Fibroblast of gingiva (primary cell): ENCODE data around the gene ZNF630.
A peak's percentile ranks its signal among the peaks of the same experiment; 100 is the strongest.
"Not testable (repeated sequence)": the region's sequence is repeated elsewhere in the genome, so short reads cannot be mapped to it uniquely, and the experiment has no call there.

Experiments
- DNase-seq: peaks from one replicate; pipeline ENCODE4 v3.0.0-alpha.2; 2011; ENCODE audit warnings: low read depth

ZNF630 gene

GRCh38 chrX:48028091-48028490 lies 43.3 kb downstream of the ZNF630 start:
- no peak for DNase-seq

DNA sequence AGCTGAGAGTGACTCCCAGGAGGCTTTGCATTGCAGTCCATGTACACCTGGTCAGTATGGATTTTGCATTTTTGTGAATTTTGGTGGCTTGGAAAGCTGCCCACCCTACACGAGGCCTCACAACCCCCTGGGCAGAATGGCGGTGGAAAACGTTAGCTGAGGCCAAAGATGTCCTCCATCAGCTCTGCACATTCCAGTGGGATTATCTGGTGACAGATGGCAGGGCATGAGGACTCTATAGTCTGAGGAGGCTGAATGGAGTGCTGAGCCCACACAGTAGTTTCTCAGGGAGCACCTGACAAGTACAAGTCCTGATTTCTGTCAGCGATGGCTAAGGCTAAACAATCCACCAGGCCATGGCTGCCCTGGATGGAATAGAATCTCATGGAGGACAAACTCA lies 43.9 kb downstream of the ZNF630 start:
- DNase-seq, result not testable (repeated sequence)

- peak; percentile 62 for DNase-seq
These were observed 45.9 kb downstream of the ZNF630 start for GRCh38 chrX:48025561-48025960.

GRCh38 chrX:48022738-48023137 lies 48.7 kb downstream of the ZNF630 start:
- peak; percentile 10 for DNase-seq

GRCh38 chrX:48022100-48022499 lies 49.3 kb downstream of the ZNF630 start:
- no peak for DNase-seq

GRCh38 chrX:48021026-48021900 lies 50.2 kb downstream of the ZNF630 start:
- peak; percentile 83 for DNase-seq

GRCh38 chrX:48020472-48020871 lies 51.0 kb downstream of the ZNF630 start:
- DNase-seq, result not testable (repeated sequence)

DNA sequence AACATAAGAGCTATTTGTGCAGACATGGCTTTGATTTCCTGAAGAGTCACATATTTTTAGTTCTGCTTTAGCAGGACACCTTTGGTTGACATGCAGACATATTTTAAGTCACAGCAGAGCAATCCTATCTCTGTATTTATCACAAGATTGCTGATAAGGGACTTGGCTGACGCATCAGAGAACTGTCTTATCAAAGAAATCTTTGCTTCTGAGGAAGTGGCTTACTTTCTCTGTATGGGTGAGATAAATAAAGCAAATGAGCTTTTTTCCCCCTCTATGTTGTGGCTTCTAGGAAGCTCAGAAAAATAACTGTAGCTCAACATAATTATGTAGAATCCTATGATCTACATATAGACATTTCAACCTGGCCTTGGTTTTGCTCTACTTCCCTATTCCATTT lies 51.5 kb downstream of the ZNF630 start:
- not testable (repeated sequence) for DNase-seq

GRCh38 chrX:48016583-48017310 lies 54.7 kb downstream of the ZNF630 start:
- DNase-seq, result not testable (repeated sequence)

DNA sequence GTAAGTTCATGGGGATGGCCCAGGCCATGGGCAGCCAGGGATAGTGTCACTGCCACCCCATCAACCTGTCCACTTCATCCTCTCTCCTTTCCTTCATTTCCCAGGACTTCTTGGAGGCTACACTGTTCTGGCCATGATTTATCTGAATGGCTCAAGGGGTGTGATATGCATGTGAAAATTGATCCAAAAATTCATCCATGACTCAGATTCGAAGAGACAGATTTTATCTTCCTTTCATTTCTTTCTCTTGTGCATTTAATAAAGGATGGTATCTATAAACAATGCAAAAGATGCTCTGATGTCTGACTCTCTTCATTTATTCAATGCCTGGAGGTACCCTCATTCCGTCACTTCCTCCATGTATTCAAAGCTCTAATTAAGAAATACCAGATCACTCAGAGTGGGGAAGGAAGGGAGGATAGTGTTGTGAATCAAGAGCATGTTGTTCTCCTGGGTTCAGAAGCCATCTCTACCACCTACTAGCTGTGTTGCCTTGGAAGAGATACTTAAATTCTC lies 61.9 kb downstream of the ZNF630 start:
- not testable (repeated sequence) for DNase-seq
